Measurements from ENCODE around the gene TCEANC. TPM values are rescaled to one million over a fixed set of nuclear protein-coding genes. Genes with fewer than 3 reads are reported as not detected.

TCEANC gene
- total and polyA plus RNA-seq, 2 experiments from 2014 or later: 1.8 to 5.4 TPM

- Histone ChIP-seq H3K9me3 (ENCODE audit: low read depth) (no peaks in the 10 kb centered on the region), H3K4me2 (peak overlapping the region; percentile 74), H3K27ac (peak overlapping the region; percentile 99), H3K4me3 (peak overlapping the region; percentile 4), H3K27me3 (no peaks in the 10 kb centered on the region), H2AFZ (peak overlapping the region; percentile 24), H3K36me3 (replicated peaks; ENCODE audit: insufficient read depth, low read depth) (no peaks in the 10 kb centered on the region), H3K79me2 (peaks cover 42% of the 10 kb centered on the region), H4K20me1 (ENCODE audit: insufficient read depth, poor library complexity, severe bottlenecking) (peaks cover 11% of the 10 kb centered on the region), H3K9me2 (replicated peaks; ENCODE audit: insufficient read depth) (no peaks in the 10 kb centered on the region), H3K4me1 (ENCODE audit: insufficient read depth) (peaks cover 3% of the 10 kb centered on the region)
- TF ChIP-seq EZH2phosphoT487 (IDR thresholded peaks at IDR 0.05; ENCODE audit: low read depth, severe bottlenecking, unreplicated experiment) (no peak), EZH2 (IDR thresholded peaks at IDR 0.05; ENCODE audit: borderline replicate concordance) (no peak), CTCF (IDR thresholded peaks at IDR 0.05; ENCODE audit: poor library complexity) (no peak)
- DNase-seq (ENCODE audit: low spot score): no peak
- WGBS (ENCODE audit: low lambda C conversion rate, missing lambda C conversion rate): 54% methylated on average over 13 of the region's 13 CpGs
Measured at GRCh38 chrX:13688384-13688957, 35.5 kb downstream of the TCEANC start.

- peak within 1 kb of the TSS; percentile 24 for H2AFZ ChIP-seq
- TF ChIP-seq EZH2phosphoT487 (IDR thresholded peaks at IDR 0.05; ENCODE audit: low read depth, severe bottlenecking, unreplicated experiment) (no peak), EZH2 (IDR thresholded peaks at IDR 0.05; ENCODE audit: borderline replicate concordance) (no peak)
- peaks cover 3% of the 10 kb centered on the region for H3K4me1 ChIP-seq (ENCODE audit: insufficient read depth)
- no peaks in the 10 kb centered on the region for H3K27me3 ChIP-seq
- H3K9me2 ChIP-seq (replicated peaks; ENCODE audit: insufficient read depth): no peaks in the 10 kb centered on the region
- H4K20me1 ChIP-seq (ENCODE audit: insufficient read depth, poor library complexity, severe bottlenecking): peaks cover 16% of the 10 kb centered on the region
- no peaks in the 10 kb centered on the region for H3K36me3 ChIP-seq (replicated peaks; ENCODE audit: insufficient read depth, low read depth)
- H3K4me2 ChIP-seq: peak within 1 kb of the TSS; percentile 74
- H3K4me3 ChIP-seq: peak within 1 kb of the TSS; percentile 62
- H3K27ac ChIP-seq: peak within 1 kb of the TSS; percentile 99
- peak; percentile 88 for DNase-seq (ENCODE audit: low spot score)
- peaks cover 48% of the 10 kb centered on the region for H3K79me2 ChIP-seq
- H3K9me3 ChIP-seq (ENCODE audit: low read depth): no peaks in the 10 kb centered on the region
- 31% methylated on average over 36 of the region's 68 CpGs for WGBS (ENCODE audit: low lambda C conversion rate, missing lambda C conversion rate)
Measured at GRCh38 chrX:13688958-13689740, 36.2 kb downstream of the TCEANC start, which contains the start of gene RAB9A. Gene RAB9A, plus strand, starts transcription at chrX:13689128. Its CDS starts 19,619 bp downstream, at chrX:13708747.

- peaks cover 22% of the 10 kb centered on the region for H4K20me1 ChIP-seq (ENCODE audit: insufficient read depth, poor library complexity, severe bottlenecking)
- DNase-seq (ENCODE audit: low spot score): no peak
- peak overlapping the region; percentile 62 for H3K4me3 ChIP-seq
- no peaks in the 10 kb centered on the region for H3K27me3 ChIP-seq
- no peaks in the 10 kb centered on the region for H3K9me3 ChIP-seq (ENCODE audit: low read depth)
- no peaks in the 10 kb centered on the region for H3K9me2 ChIP-seq (replicated peaks; ENCODE audit: insufficient read depth)
- no peak for TF ChIP-seq CTCF (IDR thresholded peaks at IDR 0.05; ENCODE audit: poor library complexity)
- TF ChIP-seq EZH2phosphoT487 (IDR thresholded peaks at IDR 0.05; ENCODE audit: low read depth, severe bottlenecking, unreplicated experiment): no peak
- no peaks in the 10 kb centered on the region for H3K36me3 ChIP-seq (replicated peaks; ENCODE audit: insufficient read depth, low read depth)
- H2AFZ ChIP-seq: no peak overlapping the region
- peak overlapping the region; percentile 99 for H3K27ac ChIP-seq
- WGBS (ENCODE audit: low lambda C conversion rate, missing lambda C conversion rate): 34% methylated on average over 16 of the region's 16 CpGs
- H3K4me2 ChIP-seq: peak overlapping the region; percentile 74
- peaks cover 55% of the 10 kb centered on the region for H3K79me2 ChIP-seq
- peaks cover 3% of the 10 kb centered on the region for H3K4me1 ChIP-seq (ENCODE audit: insufficient read depth)
Measured at GRCh38 chrX:13689741-13690211, 36.8 kb downstream of the TCEANC start.

GRCh38 chrX:13690836-13691235 is 37.9 kb downstream of the TCEANC start:
- H3K36me3 ChIP-seq (replicated peaks; ENCODE audit: insufficient read depth, low read depth): no peaks in the 10 kb centered on the region
- no peaks in the 10 kb centered on the region for H3K27me3 ChIP-seq
- H3K9me2 ChIP-seq (replicated peaks; ENCODE audit: insufficient read depth): no peaks in the 10 kb centered on the region
- peak overlapping the region; percentile 62 for H3K4me3 ChIP-seq
- peaks cover 65% of the 10 kb centered on the region for H3K79me2 ChIP-seq
- TF ChIP-seq CTCF (IDR thresholded peaks at IDR 0.05; ENCODE audit: poor library complexity) (peak; percentile 13), EZH2phosphoT487 (IDR thresholded peaks at IDR 0.05; ENCODE audit: low read depth, severe bottlenecking, unreplicated experiment) (no peak), EZH2 (IDR thresholded peaks at IDR 0.05; ENCODE audit: borderline replicate concordance) (no peak)
- H4K20me1 ChIP-seq (ENCODE audit: insufficient read depth, poor library complexity, severe bottlenecking): peaks cover 32% of the 10 kb centered on the region
- peak overlapping the region; percentile 74 for H3K4me2 ChIP-seq
- no peaks in the 10 kb centered on the region for H3K9me3 ChIP-seq (ENCODE audit: low read depth)
- H3K27ac ChIP-seq: peak overlapping the region; percentile 99
- WGBS (ENCODE audit: low lambda C conversion rate, missing lambda C conversion rate): 69% methylated on average over 3 of the region's 3 CpGs
- no peak for DNase-seq (ENCODE audit: low spot score)
- H2AFZ ChIP-seq: no peak overlapping the region
- H3K4me1 ChIP-seq (ENCODE audit: insufficient read depth): peaks cover 8% of the 10 kb centered on the region
